ENCODE results near the gene ORAI1. TPM values are rescaled to one million over a fixed set of nuclear protein-coding genes. Genes with fewer than 3 reads are reported as not detected.
"Not testable (repeated sequence)": the region's sequence is repeated elsewhere in the genome, so short reads cannot be mapped to it uniquely, and the experiment has no call there.

Gene ORAI1
- total and polyA plus RNA-seq, 5 experiments from 2014 or later, result 44.6 to 158 (median 122) TPM

GRCh38 chr12:121676190-121676589, 49.9 kb downstream of the ORAI1 start:
- Mint-ChIP-seq H3K27ac (peak overlapping the region in 9 of 10 donors; percentile 11 to 96 (median 33)), H3K4me1 (peaks cover 17 to 30% (median 26%) of the 10 kb centered on the region in 4 donors), H3K4me3 (no peak overlapping the region), H3K36me3 (no peaks in the 10 kb centered on the region), H3K27me3 (no peaks in the 10 kb centered on the region), H3K9me3 (no peaks in the 10 kb centered on the region)
- POLR2A ChIA-PET, result no interaction called here
- DNase-seq, result no peak
- ATAC-seq, result no peak

- no peak for ATAC-seq
- no peaks in the 10 kb centered on the region for H3K9me3 Mint-ChIP-seq
- H3K27ac Mint-ChIP-seq, result peak overlapping the region in 2 of 10 donors; percentile 59 to 96
- peaks cover 8 to 13% (median 12%) of the 10 kb centered on the region in 4 donors for H3K4me1 Mint-ChIP-seq
- no peak for DNase-seq
- no peaks in the 10 kb centered on the region for H3K36me3 Mint-ChIP-seq
- no peak overlapping the region for H3K4me3 Mint-ChIP-seq
- POLR2A ChIA-PET, result interaction anchor here (1.1 kb wide), 1 partner anchor 47 kb away, joined by 5 read pairs; no protein-coding TSS in a partner anchor
- no peaks in the 10 kb centered on the region for H3K27me3 Mint-ChIP-seq
Measured at GRCh38 chr12:121678305-121678704, 52.0 kb downstream of the ORAI1 start.

GRCh38 chr12:121678716-121679300, 52.5 kb downstream of the ORAI1 start:
- Mint-ChIP-seq H3K9me3 (no peaks in the 10 kb centered on the region), H3K4me1 (peaks cover 4 to 10% (median 7%) of the 10 kb centered on the region in 4 donors), H3K27me3 (no peaks in the 10 kb centered on the region), H3K36me3 (no peaks in the 10 kb centered on the region), H3K27ac (peak overlapping the region in 7 of 10 donors; percentile 7 to 96 (median 59)), H3K4me3 (peak overlapping the region in 1 of 10 donors; percentile 31)
- DNase-seq, result no peak
- no peak for ATAC-seq
- POLR2A ChIA-PET, result interaction anchor here (1.1 to 5.9 kb wide), 2 partner anchors 47 to 51 kb away, joined by 5 to 33 read pairs; partner anchors contain the start of gene ORAI1

- DNase-seq, H3K27me3 Mint-ChIP-seq, H3K4me1 Mint-ChIP-seq, H3K9me3 Mint-ChIP-seq, H3K36me3 Mint-ChIP-seq, ATAC-seq, H3K4me3 Mint-ChIP-seq: not testable (repeated sequence)
- H3K27ac Mint-ChIP-seq, result peak overlapping the region in 3 of 10 donors; percentile 36 to 96 (median 59)
- POLR2A ChIA-PET, result interaction anchor here (0.7 to 5.9 kb wide), 4 partner anchors 48 to 127 kb away, joined by 5 to 33 read pairs (median 6); partner anchors contain the start of gene ORAI1
Measured at GRCh38 chr12:121679661-121680197, 53.4 kb downstream of the ORAI1 start.

GRCh38 chr12:121688966-121689365, 62.6 kb downstream of the ORAI1 start:
- POLR2A ChIA-PET, result interaction anchor here (0.5 to 0.7 kb wide), 3 partner anchors 12 to 77 kb away, joined by 3 read pairs; no protein-coding TSS in a partner anchor
- DNase-seq (no peak), ATAC-seq (no peak)
- Mint-ChIP-seq H3K4me3 (peak overlapping the region in 1 of 10 donors; percentile 7), H3K9me3 (no peaks in the 10 kb centered on the region), H3K36me3 (no peaks in the 10 kb centered on the region), H3K27me3 (no peaks in the 10 kb centered on the region), H3K4me1 (peaks cover 4 to 13% (median 11%) of the 10 kb centered on the region in 4 donors), H3K27ac (peak overlapping the region in 6 of 10 donors; percentile 27 to 68 (median 48))

- Mint-ChIP-seq H3K9me3 (no peaks in the 10 kb centered on the region), H3K27ac (peak overlapping the region in 3 of 10 donors; percentile 45 to 68 (median 48)), H3K27me3 (no peaks in the 10 kb centered on the region), H3K4me1 (peaks cover 4 to 13% (median 11%) of the 10 kb centered on the region in 4 donors), H3K4me3 (peak overlapping the region in 1 of 10 donors; percentile 7), H3K36me3 (no peaks in the 10 kb centered on the region)
- ATAC-seq, result no peak
- DNase-seq, result no peak
- POLR2A ChIA-PET, result interaction anchor here (1.3 kb wide), 1 partner anchor 105 kb away, joined by 3 read pairs; no protein-coding TSS in a partner anchor
Measured at GRCh38 chr12:121689430-121689829, 63.1 kb downstream of the ORAI1 start.

Other genes with a start within 250 kb of the ORAI1 start
- gene RNF34, start 226.4 kb upstream of the ORAI1 start, total RNA-seq, result 10 to 100 TPM; 74.8 to 77.1 TPM
- 10 to 100 TPM; 34.5 to 49.0 (median 36.2) TPM for gene RNF34, start 226.4 kb upstream of the ORAI1 start, polyA plus RNA-seq
- gene KDM2B, start 45.5 kb upstream of the ORAI1 start, total RNA-seq, result 10 to 100 TPM; 91.8 to 95.0 TPM
- gene KDM2B, start 45.5 kb upstream of the ORAI1 start, polyA plus RNA-seq, result 10 to 100 TPM; 13.0 to 19.4 (median 18.4) TPM
- gene MORN3, start 43.1 kb downstream of the ORAI1 start, total RNA-seq, result 10 to 100 TPM; 13.3 to 14.0 TPM
- 1 to 10 TPM; 1.1 to 4.8 (median 1.8) TPM for gene MORN3, start 43.1 kb downstream of the ORAI1 start, polyA plus RNA-seq
- gene TMEM120B, start 86.2 kb downstream of the ORAI1 start, total RNA-seq, result 10 to 100 TPM; 13.3 to 14.4 TPM
- gene TMEM120B, start 86.2 kb downstream of the ORAI1 start, polyA plus RNA-seq, result 1 to 10 TPM; 2.1 to 2.5 (median 2.4) TPM
- 100 to 1,000 TPM; 176 to 178 TPM for gene RHOF, start 167.2 kb downstream of the ORAI1 start, total RNA-seq
- 100 to 1,000 TPM in 1 of 3 donors, 10 to 100 TPM in 2; 79.9 to 101 (median 80.1) TPM for gene RHOF, start 167.2 kb downstream of the ORAI1 start, polyA plus RNA-seq
- 10 to 100 TPM; 92.8 to 93.8 TPM for gene SETD1B, start 177.5 kb downstream of the ORAI1 start, total RNA-seq
- gene SETD1B, start 177.5 kb downstream of the ORAI1 start, polyA plus RNA-seq, result 1 to 10 TPM in 2 of 3 donors, under 1 TPM in 1; 0.98 to 3.7 (median 2.8) TPM
- not detected for gene HPD, start 232.3 kb downstream of the ORAI1 start, total RNA-seq
- gene HPD, start 232.3 kb downstream of the ORAI1 start, polyA plus RNA-seq, result not detected